G401 (cell line): ENCODE measurements around the gene TMEM87B. TPM values are rescaled to one million over a fixed set of nuclear protein-coding genes. Genes with fewer than 3 reads are reported as not detected.

Experiments
- DNase-seq: peaks from one replicate; pipeline ENCODE4 v3.0.0-alpha.2; 2015; ENCODE audit warnings: low spot score
- in situ Hi-C: cut with HindIII; loops from 2 replicates; pipeline ENCODE4 v1.10.0; 2016; ENCODE audit warnings: low sequenced_read_pairs, mixed read lengths
- total RNA-seq: library from RNA; depleted of rRNA; stranded (reverse); fragments of >200 nt; shearing (Covaris generic); gene quantifications from 2 replicates; pipeline ENCODE4 v1.2.3, GENCODE V29; 2014; rRNA removed

The TMEM87B gene
- total RNA-seq, 1 experiment from 2014 or later = 13.8 TPM

GRCh38 chr2:112157472-112157871 lies 102.4 kb downstream of the TMEM87B start:
- in situ Hi-C loops = no loop called here
- no peak for DNase-seq

GRCh38 chr2:112159454-112159921 lies 104.4 kb downstream of the TMEM87B start:
- in situ Hi-C loops = no loop called here
- DNase-seq = no peak

GRCh38 chr2:112160283-112161250 lies 105.5 kb downstream of the TMEM87B start:
- in situ Hi-C loops = no loop called here
- no peak for DNase-seq

GRCh38 chr2:112161431-112162145 lies 106.5 kb downstream of the TMEM87B start:
- no peak for DNase-seq
- in situ Hi-C loops = no loop called here

DNA sequence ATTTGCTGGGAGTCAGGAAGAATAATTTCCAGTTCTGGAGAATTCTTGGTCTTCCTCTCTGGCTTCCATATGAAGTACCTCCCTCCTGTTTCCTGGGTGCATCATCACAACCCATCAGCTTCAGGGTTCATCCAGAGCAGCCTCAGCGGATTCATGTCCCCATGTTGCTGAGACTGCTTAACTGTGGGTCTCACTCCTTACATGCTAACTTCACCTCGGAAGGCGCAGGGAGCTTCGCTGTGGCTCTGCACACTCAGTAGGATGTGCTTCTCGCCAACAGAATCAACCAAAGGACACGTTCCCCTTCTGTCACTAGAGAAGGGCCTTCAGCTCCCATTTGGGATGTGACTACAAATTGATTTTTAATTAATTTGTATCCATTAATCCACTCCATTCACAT lies 107.3 kb downstream of the TMEM87B start:
- in situ Hi-C loops = no loop called here
- no peak for DNase-seq

- in situ Hi-C loops = no loop called here
- no peak for DNase-seq
Observed at GRCh38 chr2:112162956-112163355, 107.9 kb downstream of the TMEM87B start.

DNA sequence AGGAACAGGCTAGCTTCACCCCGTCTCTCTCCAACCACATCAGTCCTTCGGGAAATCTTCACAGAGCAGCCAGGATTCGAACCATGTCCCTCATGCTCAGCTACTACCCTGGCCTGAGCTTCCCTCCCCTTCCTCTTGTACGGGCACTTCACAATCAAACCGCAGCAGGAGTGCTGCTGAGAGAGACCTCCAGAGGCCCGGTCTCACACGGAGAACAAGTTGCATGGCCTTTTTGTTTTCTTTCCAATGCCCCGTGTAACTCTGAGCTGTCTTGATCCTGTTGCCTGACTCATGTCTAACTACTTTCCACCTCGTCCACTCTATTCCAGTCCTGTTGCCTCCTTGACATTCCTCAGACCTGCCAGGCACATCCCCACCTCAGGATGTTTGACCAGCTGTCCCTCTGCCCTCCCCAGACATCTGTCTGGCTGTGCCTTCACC lies 108.5 kb downstream of the TMEM87B start:
- no peak for DNase-seq
- in situ Hi-C loops = no loop called here

DNA sequence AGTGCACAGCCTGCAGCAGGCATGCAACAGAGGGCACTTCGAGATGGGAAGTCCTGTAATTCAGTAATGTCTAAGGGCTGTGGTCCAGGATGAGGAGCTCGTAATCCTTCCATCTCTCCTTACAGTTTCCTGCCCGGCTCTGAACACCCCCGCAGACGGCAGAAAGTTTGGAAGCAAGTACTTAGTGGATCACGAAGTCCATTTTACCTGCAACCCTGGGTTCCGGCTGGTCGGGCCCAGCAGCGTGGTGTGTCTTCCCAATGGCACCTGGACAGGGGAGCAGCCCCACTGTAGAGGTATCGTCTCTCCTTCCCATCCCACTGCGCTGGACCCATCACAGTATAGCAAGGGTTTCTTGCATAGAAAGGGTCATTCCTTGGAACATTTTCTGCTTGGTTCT lies 109.8 kb downstream of the TMEM87B start:
- no peak for DNase-seq
- in situ Hi-C loops = no loop called here

DNA sequence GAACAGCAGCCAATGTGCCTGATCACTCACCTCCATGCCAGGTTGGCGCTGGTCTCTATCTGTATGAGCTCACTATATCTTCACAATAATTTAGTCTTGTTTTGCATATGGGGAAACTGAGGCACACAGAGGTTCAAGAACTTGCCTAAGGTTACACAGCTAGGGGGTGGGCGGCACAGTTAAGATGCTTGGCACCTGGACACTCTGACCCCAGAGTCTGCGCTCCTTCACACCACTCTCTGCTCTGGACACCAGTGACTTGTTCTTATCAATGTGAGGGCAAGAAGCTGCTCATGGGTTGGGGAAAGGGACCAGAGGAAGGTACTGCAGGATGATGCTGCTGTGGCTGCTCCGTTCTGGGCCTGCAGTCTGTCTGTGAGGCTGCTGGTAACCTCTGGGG lies 110.2 kb downstream of the TMEM87B start:
- no peak for DNase-seq
- in situ Hi-C loops = no loop called here

GRCh38 chr2:112166806-112167499 lies 111.9 kb downstream of the TMEM87B start:
- no peak for DNase-seq

DNA sequence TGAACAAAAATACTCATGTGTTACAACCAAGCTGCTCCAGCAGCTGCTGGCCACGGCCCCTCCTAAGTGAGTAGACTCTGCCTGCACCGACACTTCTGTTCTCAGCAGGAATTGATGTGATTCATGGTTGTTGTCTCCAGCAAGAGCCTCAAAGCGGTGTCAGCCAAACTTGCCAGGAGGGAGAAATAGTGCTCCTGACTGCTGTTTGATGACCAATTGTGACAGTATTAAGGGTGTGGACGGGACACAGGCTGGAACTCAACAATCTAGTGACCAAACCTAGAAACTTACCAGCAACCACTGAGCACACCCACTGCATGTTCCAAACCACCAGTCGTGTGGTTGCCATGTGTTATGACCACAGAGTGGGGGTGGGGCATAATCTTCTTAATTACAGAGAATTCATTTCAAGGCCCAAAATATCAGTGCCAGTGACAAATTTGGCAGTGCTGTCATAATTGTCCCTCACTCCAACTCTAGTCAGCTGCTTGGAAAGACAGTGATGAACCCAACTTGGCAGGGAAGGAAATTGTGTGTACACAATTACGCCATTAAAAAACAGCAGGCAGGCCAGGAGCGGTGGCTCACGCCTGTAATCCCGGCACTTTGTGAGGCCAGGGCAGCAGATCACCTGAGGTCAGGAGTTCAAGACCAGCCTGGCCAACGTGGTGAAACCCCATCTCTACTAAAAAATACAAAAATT lies 113.5 kb downstream of the TMEM87B start:
- in situ Hi-C loops = no loop called here
- no peak for DNase-seq

More at GRCh38 chr2:112166806-112167499, 111.9 kb downstream of the TMEM87B start:
- in situ Hi-C loops = no loop called here

Other genes with a start within 250 kb of the TMEM87B start
- 62.2 and 74.6 TPM in 2 replicates for gene ANAPC1, start 171.1 kb upstream of the TMEM87B start, total RNA-seq
- 11.3 and 12.1 TPM in 2 replicates for gene MERTK, start 156.7 kb upstream of the TMEM87B start, total RNA-seq
- gene FBLN7, start 83.1 kb downstream of the TMEM87B start, total RNA-seq = not detected in 2 replicates
- gene ZC3H8, start 199.8 kb downstream of the TMEM87B start, total RNA-seq = 3.7 and 3.8 TPM in 2 replicates
- gene ZC3H6, start 220.3 kb downstream of the TMEM87B start, total RNA-seq = 0.98 and 1.7 TPM in 2 replicates